GM23248 (cell line): ENCODE data around the gene OOEP.

ENCODE experiments used
- EZH2 ChIP-seq: fragments of 200-600 bp; sonication (generic); IDR thresholded peaks from 2 replicates; pipeline ENCODE4 v1.6.1; 2018; ENCODE audit warnings: antibody characterized with exemption, mild to moderate bottlenecking; ENCODE audit not compliant: insufficient read depth, poor library complexity, severe bottlenecking
- EZH2phosphoT487 ChIP-seq: fragments of 200-600 bp; sonication (generic); IDR thresholded peaks from 2 replicates; pipeline ENCODE4 v1.6.1; 2018; ENCODE audit warnings: antibody characterized with exemption, moderate library complexity, mild to moderate bottlenecking, low read depth; ENCODE audit not compliant: insufficient read depth

DNA sequence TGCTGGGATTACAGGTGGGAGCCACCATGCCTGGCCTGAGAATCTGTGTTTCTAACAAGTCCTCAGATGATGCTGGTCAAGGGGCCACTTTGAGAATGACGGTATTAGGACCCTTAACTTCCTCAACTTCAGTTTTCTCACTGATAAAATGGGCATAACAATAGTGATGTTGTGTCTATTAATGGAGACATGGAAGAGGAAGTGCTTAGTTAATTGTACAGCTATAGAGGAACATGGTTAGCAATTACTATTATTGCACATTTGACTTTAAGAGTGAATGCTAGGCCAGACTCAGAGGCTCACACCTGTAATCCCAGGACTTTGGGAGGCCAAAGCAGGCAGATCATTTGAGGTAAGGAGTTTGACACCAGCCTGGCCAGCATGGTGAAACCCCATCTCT lies 28.4 kb downstream of the OOEP start:
- TF ChIP-seq EZH2phosphoT487 (no peak), EZH2 (no peak)
